Activated naive CD4-positive, alpha-beta T cell treated with Interleukin-2 at 50 U/mL for 16 hours (primary cell): ENCODE results near the gene LGI4.
"Not testable (repeated sequence)": the region's sequence is repeated elsewhere in the genome, so short reads cannot be mapped to it uniquely, and the experiment has no call there.

Experiments used
- DNase-seq: peaks from one replicate; pipeline ENCODE4 v3.0.0-alpha.2; 2020

Gene LGI4

DNA sequence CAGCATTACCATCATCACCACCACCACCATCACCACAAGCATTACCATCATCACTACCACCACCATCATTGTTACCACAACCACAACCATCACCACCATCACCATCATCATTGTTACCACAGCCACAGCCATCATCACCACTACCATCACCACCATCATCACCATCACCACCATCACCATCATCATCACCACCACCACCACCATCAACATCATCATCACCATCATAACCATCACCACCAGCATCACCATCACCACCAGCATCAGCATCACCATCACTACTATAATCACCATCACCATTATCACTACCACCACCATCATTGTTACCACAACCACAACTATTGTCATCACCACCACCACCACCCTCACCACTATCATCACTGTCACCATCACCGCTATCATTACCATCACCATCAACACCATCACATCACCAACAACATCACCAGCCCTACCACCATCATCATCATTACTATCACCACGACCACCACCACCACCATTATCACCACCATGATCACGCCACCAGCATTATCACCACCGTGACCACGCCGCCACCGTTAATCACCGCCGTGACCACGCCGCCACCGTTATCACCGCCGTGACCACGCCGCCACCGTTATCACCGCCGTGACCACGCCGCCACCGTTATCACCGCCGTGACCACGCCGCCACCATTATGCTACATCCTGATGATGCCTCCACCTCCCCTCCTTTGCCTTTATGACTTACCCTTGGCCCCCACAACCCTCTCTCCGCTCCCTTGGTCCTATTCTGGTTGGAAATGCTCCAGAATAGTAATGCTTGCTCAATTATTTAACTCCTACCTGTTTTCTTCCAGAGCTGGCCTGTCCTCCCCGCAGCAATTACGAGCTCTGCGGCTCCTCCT lies 29.2 kb downstream of the LGI4 start:
- no peak for DNase-seq

DNA sequence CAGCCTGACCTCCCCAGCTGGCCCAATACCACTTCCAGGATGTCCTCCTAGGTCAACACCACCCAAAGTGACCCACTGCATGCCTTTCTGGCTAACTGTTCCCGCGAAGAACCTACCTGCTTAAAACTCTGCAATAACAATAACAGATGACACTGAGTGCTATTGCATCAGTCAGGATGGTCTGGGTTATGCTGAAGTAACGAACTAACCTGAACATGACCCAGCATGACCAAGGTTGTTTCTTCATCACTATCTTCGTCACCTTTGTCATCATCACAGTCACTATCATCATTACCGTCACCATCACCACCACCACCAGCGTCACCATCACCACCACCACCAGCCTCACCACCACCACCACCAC lies 29.8 kb downstream of the LGI4 start:
- no peak for DNase-seq

GRCh38 chr19:35104361-35104760 lies 30.5 kb downstream of the LGI4 start:
- no peak for DNase-seq

DNA sequence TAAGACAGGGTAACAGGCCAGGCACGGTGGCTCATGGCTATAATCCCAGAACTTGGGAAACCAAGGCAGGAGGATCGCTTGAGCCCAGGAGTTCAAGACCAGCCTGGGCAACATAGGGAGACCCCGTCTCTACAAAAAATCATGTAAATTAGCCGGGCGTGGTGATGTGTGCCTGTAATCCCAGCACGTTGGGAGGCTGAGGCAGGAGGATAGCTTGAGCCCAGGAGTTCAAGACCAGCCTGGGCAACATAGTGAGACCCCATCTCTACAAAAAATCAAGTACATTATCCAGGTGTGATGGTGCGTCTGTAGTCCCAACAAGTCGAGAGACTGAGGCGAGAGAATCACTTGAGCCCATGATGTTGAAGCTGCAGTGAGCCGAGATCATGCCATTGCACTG lies 31.2 kb downstream of the LGI4 start:
- not testable (repeated sequence) for DNase-seq

DNA sequence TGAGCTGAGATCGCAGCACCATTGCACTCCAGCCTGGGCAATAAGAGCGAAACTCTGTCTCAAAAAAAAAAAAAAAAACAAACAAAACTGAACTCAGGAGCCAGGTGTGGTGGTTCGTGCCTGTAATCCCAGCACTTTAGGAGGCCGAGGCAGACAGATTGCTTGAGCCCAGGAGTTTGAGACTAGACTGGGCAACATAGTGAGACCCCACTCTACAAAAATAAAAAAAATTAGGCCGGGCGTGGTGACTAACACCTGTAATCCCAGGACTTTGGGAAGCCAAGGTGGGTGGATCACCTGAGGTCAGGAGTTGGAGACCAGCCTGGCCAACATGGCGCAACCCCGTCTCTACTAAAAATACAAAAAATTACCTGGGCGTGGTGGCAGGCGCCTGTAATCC lies 32.9 kb downstream of the LGI4 start:
- not testable (repeated sequence) for DNase-seq

- DNase-seq = no peak
These were observed 34.0 kb downstream of the LGI4 start for GRCh38 chr19:35100588-35101533.

GRCh38 chr19:35099897-35100275 lies 35.0 kb downstream of the LGI4 start:
- DNase-seq = no peak

- DNase-seq = no peak
These were observed 35.5 kb downstream of the LGI4 start for GRCh38 chr19:35099155-35099896.

DNA sequence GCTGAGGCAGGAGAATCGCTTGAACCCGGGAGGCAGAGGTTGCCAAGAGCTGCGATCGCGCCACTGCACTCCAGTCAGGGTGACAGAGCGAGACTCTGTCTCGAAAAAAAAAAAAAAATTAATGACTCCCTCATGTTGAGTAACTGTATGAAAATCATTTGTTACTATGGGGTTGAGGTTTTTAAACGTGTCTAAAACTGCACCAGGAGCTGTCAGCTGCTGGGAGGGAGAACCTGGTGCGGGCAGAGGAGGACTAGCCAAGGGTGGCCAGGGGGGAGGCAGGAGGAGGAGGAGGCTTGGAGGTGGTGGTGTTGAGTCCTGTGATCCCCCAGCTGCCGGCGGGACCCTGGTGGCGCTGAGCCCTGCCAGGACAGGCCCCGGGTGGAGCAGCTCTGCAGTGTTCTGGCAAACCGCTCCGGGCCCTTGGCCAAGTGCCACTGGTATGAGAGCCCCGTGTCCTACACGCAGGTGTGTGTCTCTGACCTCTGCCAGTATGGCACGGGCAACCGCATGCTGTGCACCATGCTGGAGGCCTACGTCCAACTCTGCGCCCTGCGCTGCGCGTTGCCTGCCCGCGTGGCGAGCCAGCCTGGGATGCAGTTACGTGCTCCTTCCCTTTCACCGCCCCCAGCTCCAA lies 36.3 kb downstream of the LGI4 start:
- DNase-seq = no peak

- no peak for DNase-seq
These were observed 39.0 kb downstream of the LGI4 start for GRCh38 chr19:35095667-35096368.

GRCh38 chr19:35094656-35095055 lies 40.2 kb downstream of the LGI4 start:
- DNase-seq = no peak

DNA sequence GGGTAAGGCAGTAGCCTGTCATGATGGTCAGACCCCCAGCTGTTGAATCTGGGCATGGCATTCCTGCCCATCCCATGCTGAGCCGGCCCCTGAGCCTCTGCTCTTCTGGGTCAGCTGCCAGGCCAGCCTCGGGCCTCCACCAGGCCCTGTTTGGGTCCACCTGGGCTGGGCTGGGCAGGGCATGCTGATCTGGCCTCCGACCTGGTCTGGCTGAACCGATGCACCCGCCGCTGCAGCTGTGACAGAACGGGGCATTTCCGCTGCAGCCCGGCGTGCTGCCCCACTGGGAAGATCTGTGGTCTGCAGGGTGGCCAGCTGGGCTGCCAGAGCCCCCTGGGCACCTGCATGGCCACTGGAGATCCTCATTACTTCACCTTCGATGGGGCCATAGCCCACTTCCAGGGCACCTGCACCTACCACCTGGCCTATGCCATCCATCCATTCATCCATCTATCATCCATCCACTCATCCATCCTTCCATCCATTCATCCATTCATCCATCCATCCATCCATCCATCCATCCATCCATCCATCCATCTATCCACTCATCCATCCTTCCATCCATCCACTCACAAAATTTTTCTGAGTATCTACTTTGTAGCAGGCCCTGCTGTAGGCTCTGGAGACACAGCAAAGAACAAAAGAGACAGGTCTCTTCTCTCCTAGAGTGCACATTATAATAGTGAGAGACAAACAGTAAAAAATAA lies 40.8 kb downstream of the LGI4 start:
- no peak for DNase-seq

DNA sequence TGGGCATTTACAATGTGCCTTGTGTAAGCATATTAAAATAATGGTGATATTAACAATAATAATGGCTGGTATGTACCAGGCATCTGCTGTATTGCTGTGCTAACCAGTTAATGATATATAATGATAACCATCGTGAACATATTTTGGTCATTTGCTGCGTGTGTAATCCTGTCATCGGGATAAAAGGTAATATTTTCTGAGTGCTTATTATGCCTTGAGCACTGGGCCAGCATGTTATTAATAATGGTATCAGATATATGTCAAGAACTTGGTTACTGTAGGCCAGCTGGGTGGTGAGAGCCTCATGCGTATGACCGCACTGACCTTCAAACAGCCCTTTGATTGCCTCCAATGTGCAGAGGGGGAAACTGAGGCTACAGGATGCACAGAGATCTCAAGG lies 41.4 kb downstream of the LGI4 start:
- DNase-seq = no peak

GRCh38 chr19:35090506-35091214 lies 44.2 kb downstream of the LGI4 start:
- peak; percentile 22 for DNase-seq

- no peak for DNase-seq
These were observed 44.7 kb downstream of the LGI4 start for GRCh38 chr19:35090160-35090505.

DNA sequence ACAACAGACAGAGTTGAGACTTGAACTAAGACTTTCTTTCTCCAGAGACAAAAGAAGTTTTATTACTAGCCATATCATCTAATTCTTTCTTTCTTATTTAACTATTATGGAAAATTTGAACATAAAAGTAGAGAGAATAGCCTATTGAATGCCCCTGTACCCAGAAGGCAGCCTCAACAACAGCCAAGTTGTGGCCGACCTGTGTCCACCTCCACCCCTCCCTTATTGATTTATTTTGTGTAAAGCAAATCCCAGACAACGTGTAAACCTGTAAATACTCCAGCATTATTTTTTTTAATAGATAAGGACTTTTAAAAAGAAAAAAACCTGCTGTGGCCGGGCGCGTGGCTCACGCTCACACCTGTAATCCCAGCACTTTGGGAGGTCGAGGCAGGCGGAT lies 45.3 kb downstream of the LGI4 start:
- no peak for DNase-seq

DNA sequence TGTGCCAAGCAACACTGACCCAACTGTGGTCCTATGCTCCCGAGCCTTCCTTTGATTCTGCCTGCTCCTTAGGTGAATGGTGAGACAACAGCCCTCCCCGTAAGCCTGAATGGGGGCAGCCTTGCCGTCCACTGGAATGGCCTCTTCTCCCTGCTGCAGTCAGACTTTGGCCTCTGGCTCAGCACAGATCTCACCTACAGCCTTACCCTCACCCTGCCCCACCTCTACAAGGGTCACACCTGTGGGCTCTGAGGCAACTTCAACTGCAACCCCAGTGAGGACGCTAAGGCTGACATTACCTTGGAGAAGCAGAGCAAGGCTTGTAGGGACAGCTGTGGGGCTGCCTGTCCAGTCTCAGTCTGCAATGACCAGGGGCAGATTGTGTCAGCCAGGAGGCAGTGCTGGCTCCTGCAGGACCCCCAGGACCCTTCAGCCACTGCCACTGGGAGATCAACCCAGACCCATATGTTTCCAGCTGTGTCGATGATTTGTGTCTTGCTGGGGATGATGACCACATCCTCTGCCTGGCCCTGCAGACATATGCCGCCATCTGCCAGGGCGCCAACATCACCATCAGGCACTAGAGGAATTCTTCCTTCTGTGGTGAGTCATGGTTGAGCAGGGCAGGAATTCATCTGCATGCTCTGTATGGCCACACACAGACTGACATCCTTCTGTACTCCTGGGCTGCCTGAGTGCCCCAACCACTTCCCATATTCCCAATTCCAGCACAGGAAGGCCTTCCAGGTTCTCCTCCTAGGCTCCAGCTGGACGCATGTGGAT lies 46.5 kb downstream of the LGI4 start:
- DNase-seq = no peak

GRCh38 chr19:35087393-35087792 lies 47.5 kb downstream of the LGI4 start:
- DNase-seq = no peak

DNA sequence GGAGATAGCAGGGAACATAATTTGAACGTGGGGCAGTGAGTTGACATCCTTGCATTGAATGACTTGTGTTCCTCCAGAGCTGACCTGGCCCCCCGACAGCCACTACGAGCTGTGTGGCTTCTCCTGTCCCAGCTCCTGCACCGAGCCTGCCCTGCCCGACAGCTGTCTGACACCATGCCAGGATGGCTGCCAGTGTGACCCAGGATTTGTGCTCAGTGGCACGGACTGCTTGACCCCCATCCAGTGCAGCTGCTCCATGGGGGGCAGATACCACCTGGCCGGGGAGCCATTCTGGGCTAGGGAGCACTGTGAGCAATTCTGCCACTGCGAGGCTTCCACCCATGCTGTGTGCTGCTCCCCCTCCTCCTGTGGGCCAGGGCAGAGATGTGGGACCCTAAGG lies 48.4 kb downstream of the LGI4 start:
- no peak for DNase-seq

- DNase-seq = no peak
These were observed 48.9 kb downstream of the LGI4 start for GRCh38 chr19:35085947-35086346.
